Kidney (tissue), 14 donors: ENCODE results near the gene WDFY2. TPM values are rescaled to one million over a fixed set of nuclear protein-coding genes. Genes with fewer than 3 reads are reported as not detected.

Source experiments
- DNase-seq, 5 donors: peaks; one replicate each; pipeline ENCODE4 v3.0.0-alpha.2; 2013 to 2020
- FAIRE-seq: peaks from 2 replicates; lab custom pipeline; 2012; peaks lifted over from hg19 to GRCh38; lab: Jason Lieb, UNC
- H3K27ac ChIP-seq, 2 donors: one replicate each; pipeline ENCODE4 v1.7.0; 2013; ENCODE audit warnings: low read depth in 2 of 2, low read length in 2 of 2, inconsistent platforms in 1 of 2
- H3K27me3 ChIP-seq: one replicate; pipeline ENCODE4 v1.7.1; 2013; ENCODE audit warnings: low read length, inconsistent platforms; ENCODE audit not compliant: control insufficient read depth, insufficient read depth
- H3K36me3 ChIP-seq, 3 donors: one replicate each; pipeline versions ENCODE4 v1.7.0 to v1.7.1; 2013; ENCODE audit warnings: low read length in 3 of 3, control low read depth in 1 of 3, inconsistent platforms in 1 of 3; ENCODE audit not compliant: insufficient read depth in 3 of 3, control insufficient read depth in 2 of 3
- H3K4me1 ChIP-seq, 3 donors: one replicate each; pipeline versions ENCODE4 v1.7.0 to v1.7.1; 2013; ENCODE audit warnings: low read length in 3 of 3, inconsistent platforms in 1 of 3, low read depth in 1 of 3; ENCODE audit not compliant: control insufficient read depth in 2 of 3, insufficient read depth in 2 of 3
- H3K4me3 ChIP-seq, 3 donors: one replicate each; pipeline versions ENCODE4 v1.7.0 to v1.8.1; 2013; ENCODE audit warnings: low read length in 3 of 3, control low read depth in 1 of 3, inconsistent platforms in 1 of 3
- H3K9ac ChIP-seq, 3 donors: one replicate each; pipeline versions ENCODE4 v1.7.0 to v1.7.1; 2013; ENCODE audit warnings: low read length in 3 of 3, control low read depth in 1 of 3, inconsistent platforms in 1 of 3
- H3K9me3 ChIP-seq, 3 donors: one replicate each; pipeline versions ENCODE4 v1.7.0 to v1.7.1; 2013; ENCODE audit warnings: low read length in 3 of 3, control low read depth in 1 of 3, inconsistent platforms in 1 of 3; ENCODE audit not compliant: control insufficient read depth in 2 of 3, insufficient read depth in 1 of 3
- intact Hi-C: fragments of 100-400 bp; cut with DNase I; formaldehyde crosslinking; loops from one replicate; pipeline ENCODE4 v1.11.1; 2022
- polyA plus RNA-seq: library from polyadenylated mRNA; stranded (reverse); fragments of 350-450 nt; fragmentation: Illumina TruSeq; extraction: RNeasy Lipid Tissue Mini Kit (QIAGEN cat#74804); gene quantifications from one replicate; pipeline ENCODE4 v1.2.3, GENCODE V29; 2014; ENCODE audit warnings: low read depth, low replicate concordance; ENCODE audit not compliant: insufficient read depth
- total RNA-seq: library from RNA; stranded (reverse); fragmentation: NEBNext Ultra II Directional; extraction: Animal tissue kit (Norgen Biotek cat#: 25700); gene quantifications from one replicate; pipeline ENCODE4 v1.2.1, GENCODE V29; 2021
- TF ChIP-seq, protein P1 (sequence below): IDR thresholded peaks from 3 replicates; pipeline ENCODE4 v1.5.1; 2012; ENCODE audit warnings: mild to moderate bottlenecking, moderate library complexity, borderline replicate concordance; ENCODE audit not compliant: insufficient read depth; ENCODE audit errors: extremely low read depth
- donor health status: control.
- donor health status: control.
- donor health status: control.
- donor health status: control.
- donor health status: control.
- donor health status: DM: yes; HTN: yes; CAD: no.
- donor health status: Normal renal cell carcinoma (clear cell type).

WDFY2 gene
- total and polyA plus RNA-seq, 2 donors from 2014 or later = 4.8 to 13.0 TPM

- H3K9me3 ChIP-seq = no peaks in the 10 kb centered on the region
- intact Hi-C loops = no loop called here
- FAIRE-seq = no peak
- H3K27ac ChIP-seq = peak overlapping the region; percentile 24 to 32
- no peaks in the 10 kb centered on the region for H3K36me3 ChIP-seq
- no peak overlapping the region for H3K4me3 ChIP-seq
- H3K27me3 ChIP-seq = no peaks in the 10 kb centered on the region
- TF ChIP-seq, protein P1, sequence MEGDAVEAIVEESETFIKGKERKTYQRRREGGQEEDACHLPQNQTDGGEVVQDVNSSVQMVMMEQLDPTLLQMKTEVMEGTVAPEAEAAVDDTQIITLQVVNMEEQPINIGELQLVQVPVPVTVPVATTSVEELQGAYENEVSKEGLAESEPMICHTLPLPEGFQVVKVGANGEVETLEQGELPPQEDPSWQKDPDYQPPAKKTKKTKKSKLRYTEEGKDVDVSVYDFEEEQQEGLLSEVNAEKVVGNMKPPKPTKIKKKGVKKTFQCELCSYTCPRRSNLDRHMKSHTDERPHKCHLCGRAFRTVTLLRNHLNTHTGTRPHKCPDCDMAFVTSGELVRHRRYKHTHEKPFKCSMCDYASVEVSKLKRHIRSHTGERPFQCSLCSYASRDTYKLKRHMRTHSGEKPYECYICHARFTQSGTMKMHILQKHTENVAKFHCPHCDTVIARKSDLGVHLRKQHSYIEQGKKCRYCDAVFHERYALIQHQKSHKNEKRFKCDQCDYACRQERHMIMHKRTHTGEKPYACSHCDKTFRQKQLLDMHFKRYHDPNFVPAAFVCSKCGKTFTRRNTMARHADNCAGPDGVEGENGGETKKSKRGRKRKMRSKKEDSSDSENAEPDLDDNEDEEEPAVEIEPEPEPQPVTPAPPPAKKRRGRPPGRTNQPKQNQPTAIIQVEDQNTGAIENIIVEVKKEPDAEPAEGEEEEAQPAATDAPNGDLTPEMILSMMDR = no peak
- H3K4me1 ChIP-seq = peaks cover 0 to 42% (median 14%) of the 10 kb centered on the region in 3 donors
- H3K9ac ChIP-seq = no peak overlapping the region
- no peak for DNase-seq
These were observed 52.2 kb downstream of the WDFY2 start for GRCh38 chr13:51636349-51636890.

DNA sequence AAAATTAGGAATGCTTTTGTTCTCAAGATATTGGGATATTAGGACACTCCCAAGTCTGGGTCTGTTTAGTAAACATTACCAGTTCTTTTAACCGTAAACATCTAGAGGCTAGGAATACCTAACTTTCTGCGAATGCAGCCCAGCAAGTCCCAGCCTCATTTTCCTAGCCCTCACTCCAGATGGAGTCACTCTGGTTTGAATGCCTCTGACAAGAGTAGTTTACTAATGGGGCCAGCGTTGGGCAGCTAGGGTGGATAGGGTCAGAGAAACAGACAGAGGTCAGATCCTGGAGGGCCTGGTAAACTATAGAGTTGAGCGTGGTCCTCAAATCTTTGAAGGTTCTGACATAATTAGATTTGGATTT lies 53.6 kb downstream of the WDFY2 start:
- no peak overlapping the region for H3K4me3 ChIP-seq
- TF ChIP-seq, protein P1 = no peak
- H3K9ac ChIP-seq = no peak overlapping the region
- no peak overlapping the region for H3K27ac ChIP-seq
- no peaks in the 10 kb centered on the region for H3K36me3 ChIP-seq
- no peaks in the 10 kb centered on the region for H3K27me3 ChIP-seq
- H3K4me1 ChIP-seq = peaks cover 0 to 36% (median 14%) of the 10 kb centered on the region in 3 donors
- intact Hi-C loops = no loop called here
- no peak for FAIRE-seq
- no peaks in the 10 kb centered on the region for H3K9me3 ChIP-seq
- no peak for DNase-seq

DNA sequence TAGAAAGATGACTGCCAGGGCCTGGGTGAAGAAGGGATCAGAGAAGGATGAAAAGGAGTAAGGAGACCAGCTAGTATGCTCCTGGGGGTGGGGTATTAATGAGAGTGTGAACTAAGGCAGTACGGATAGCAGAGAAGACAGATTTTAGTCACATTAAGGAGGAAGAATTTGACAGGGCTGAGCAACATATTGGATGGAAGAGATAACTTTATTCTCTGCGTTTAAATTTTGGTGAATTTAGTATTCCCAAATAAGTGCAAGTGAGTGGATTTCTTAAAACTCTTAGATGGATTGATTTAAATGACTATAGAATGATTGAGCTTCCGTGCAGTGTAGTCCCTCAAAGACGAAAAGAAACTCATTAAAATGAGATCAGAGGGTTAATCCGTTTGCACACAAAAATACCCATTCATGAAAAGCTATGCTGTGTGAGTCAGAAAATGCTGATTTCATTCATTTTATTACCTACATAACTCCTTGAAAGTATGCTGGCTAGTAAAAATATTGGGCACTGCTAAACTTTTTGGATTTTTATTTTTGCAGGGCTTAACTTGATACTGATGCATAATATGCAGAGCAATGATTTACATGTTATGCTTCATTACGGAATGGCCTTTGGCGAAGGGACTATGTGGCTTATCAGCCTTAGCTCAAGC lies 54.1 kb downstream of the WDFY2 start:
- peaks cover 0 to 31% (median 10%) of the 10 kb centered on the region in 3 donors for H3K4me1 ChIP-seq

More for the DNA sequence above, 54.1 kb downstream of the WDFY2 start:
- Histone ChIP-seq H3K9me3 (no peaks in the 10 kb centered on the region), H3K9ac (no peak overlapping the region), H3K4me3 (no peak overlapping the region), H3K36me3 (no peaks in the 10 kb centered on the region), H3K27ac (no peak overlapping the region), H3K27me3 (no peaks in the 10 kb centered on the region)
- intact Hi-C loops = no loop called here
- DNase-seq (no peak), FAIRE-seq (no peak)
- TF ChIP-seq, protein P1 = no peak
